Loucy (cell line): Measurements from ENCODE around the gene PAK5.

Experiments
- CTCF ChIP-seq: fragments of 200-600 bp; sonication (generic); conservative IDR thresholded peaks from 2 replicates; pipeline ENCODE4 v1.5.1; 2014; ENCODE audit warnings: mild to moderate bottlenecking, antibody characterized with exemption, low read length
- EZH2phosphoT487 ChIP-seq: fragments of 200-600 bp; IDR thresholded peaks from 2 replicates; pipeline ENCODE4 v1.6.1; 2018; ENCODE audit warnings: antibody characterized with exemption, mild to moderate bottlenecking, moderate library complexity, borderline replicate concordance

GRCh38 chr20:9775176-9775575, 63.7 kb downstream of the PAK5 start:
- TF ChIP-seq CTCF (no peak), EZH2phosphoT487 (no peak)
